EH (cell line): ENCODE results near the gene CTAGE8.
"Not testable (repeated sequence)": the region's sequence is repeated elsewhere in the genome, so short reads cannot be mapped to it uniquely, and the experiment has no call there.

Experiments used
- DNase-seq: peaks from one replicate; pipeline ENCODE4 v3.0.0-alpha.2; 2015; ENCODE audit warnings: low read depth

CTAGE8 gene, protein sequence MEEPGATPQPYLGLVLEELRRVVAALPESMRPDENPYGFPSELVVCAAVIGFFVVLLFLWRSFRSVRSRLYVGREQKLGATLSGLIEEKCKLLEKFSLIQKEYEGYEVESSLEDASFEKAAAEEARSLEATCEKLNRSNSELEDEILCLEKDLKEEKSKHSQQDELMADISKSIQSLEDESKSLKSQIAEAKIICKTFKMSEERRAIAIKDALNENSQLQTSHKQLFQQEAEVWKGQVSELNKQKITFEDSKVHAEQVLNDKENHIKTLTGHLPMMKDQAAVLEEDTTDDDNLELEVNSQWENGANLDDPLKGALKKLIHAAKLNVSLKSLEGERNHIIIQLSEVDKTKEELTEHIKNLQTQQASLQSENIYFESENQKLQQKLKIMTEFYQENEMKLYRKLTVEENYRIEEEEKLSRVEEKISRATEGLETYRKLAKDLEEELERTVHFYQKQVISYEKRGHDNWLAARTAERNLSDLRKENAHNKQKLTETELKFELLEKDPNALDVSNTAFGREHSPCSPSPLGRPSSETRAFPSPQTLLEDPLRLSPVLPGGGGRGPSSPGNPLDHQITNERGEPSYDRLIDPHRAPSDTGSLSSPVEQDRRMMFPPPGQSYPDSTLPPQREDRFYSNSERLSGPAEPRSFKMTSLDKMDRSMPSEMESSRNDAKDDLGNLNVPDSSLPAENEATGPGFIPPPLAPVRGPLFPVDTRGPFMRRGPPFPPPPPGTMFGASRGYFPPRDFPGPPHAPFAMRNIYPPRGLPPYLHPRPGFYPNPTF

DNA sequence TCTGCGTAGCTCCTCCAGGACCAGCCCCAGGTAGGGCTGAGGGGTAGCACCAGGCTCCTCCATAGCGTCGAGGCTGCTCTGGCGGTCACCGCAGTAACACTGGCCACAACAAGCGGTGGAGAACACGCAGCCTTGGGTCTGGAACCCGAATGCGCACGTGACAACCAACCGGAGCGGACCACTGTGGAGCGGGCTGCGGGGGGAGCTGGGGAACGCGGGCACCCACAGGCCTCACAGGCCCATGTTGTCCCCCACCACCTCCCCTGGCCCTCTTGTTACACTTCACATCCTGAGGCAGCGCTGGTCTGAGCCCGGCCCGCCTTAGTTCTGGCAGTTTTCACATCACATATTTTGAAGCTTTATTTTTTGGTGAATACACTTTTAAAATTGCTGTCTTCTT lies at the start of gene CTAGE8:
Gene CTAGE8 (minus strand): TSS at position 101 of the 400 bp plus-strand sequence. CDS start 38 bp downstream, at position 63.
- not testable (repeated sequence) for DNase-seq

DNA sequence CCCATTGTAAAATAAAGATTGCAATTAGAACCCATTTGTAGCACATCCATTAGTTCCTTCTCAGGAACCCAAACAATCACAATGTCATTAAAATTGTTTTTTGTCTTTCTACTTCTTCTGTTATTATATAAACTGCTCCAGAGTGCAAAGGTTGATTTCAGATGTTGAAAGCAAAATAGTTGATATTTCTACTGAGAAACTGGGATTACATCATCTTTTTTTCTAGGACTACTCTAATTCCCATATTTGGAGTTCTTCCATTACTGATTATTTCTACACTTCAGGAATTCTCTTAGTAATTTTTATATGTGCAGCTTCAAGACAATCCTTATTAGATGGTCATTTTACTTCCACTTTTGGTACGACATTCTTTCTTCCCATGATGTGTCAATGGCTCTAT lies 48.4 kb upstream of the CTAGE8 start:
- DNase-seq: not testable (repeated sequence)

DNA sequence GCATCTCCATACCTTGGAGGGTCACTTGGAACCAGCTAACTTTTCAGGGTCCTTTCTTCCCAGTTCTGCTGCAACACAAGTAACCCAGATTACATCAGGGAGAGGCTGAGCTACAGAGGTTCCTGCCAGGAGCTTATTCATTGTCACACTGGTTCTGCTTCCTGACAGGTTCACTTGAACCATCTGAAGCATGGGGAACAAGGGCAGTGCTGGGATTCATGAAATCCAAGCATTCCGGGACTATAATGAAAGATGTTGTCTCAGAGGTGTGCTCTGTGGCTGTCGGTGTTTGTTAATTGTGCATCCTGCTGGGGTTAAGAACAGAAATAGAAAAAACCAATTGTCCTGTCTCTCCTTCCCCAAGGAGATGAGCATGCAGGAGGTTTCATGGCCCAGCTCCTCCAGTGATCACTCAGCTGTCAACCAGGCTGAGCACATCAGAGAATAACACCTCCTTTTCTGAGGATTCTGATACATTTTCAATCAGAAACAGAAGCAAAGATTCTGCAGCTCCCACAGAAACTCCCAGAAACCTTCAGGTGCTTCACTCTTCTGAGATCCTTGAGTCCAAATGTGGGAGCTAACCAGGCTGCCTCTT lies 42.9 kb upstream of the CTAGE8 start, which contains the start of gene OR2A1:
Gene OR2A1 (plus strand): TSS at position 548 of the 598 bp plus-strand sequence. CDS start 5,706 bp downstream, outside the sequence.
- not testable (repeated sequence) for DNase-seq

DNA sequence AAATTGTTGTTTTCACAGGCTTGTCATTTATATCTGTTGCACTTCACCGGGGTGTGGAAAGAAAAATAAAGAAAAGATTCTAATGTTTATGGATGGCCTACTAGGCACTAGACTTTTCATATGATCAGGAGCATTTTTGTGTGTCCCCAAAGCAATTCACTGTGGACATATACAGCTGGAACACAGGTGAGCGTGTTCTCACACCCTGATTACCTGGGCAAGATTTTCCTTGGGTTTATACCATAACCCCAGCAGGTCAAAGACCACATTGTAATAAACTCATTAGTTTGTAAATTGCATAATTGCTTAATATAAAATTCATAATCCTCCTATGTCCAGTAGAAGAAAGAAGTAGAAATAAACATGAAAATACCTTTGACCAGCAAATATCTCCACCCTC lies 42.1 kb upstream of the CTAGE8 start:
- DNase-seq: not testable (repeated sequence)

DNA sequence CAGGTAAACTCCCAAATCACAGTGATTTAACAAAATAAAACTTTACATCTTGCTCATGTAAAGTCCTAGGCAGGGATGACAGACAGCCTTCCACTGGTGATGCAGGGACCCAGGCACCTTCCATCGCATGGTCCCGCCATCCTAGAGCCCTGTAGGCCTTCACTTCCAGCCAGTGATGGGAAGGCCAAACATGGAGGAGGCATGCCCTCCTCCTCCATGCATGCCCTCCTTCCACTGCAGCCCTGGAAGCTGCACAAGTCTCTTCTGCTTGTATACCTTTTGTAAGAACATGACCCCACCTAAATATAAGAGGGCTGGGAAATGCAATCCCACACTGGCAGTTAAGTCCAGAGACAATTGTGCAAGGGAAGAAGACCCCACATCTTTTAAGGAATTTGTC lies 40.6 kb upstream of the CTAGE8 start:
- not testable (repeated sequence) for DNase-seq

DNA sequence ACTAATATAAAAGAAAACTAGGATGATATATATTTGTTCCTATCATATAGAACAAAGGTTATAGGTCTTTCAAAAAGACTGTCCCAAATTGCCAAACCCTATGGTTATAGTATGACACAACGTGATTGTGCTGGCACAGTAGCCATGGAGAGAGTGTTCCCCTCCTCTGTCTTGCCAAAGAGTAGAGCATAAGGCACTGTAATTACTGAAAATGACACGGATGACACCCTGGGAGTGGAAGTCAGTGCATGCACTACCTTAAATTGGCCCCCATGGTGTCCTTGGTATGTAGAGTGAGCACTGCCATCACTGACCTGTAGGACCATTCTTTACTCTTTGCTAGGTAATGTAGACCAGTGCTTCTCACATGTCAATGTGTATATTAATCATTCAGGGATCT lies 36.1 kb upstream of the CTAGE8 start:
- DNase-seq: not testable (repeated sequence)

DNA sequence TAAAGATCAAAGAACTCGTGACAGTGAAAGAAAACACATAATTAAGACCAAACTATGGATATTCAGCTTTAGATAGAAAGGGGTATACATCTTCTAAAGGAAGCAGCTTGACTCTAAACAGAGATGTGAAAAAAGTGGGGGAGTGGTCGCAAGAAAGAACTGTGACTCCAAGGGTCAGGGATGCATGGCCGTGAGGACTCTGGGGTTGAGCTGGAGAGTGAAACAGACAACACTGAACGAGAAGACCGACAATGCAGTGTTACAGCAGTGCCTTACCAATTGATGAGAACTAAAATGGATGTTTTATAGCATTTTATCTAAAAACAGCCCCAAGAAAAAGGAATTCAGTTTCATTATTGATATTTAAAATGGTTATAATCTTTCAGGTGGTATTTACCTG lies 34.5 kb upstream of the CTAGE8 start:
- not testable (repeated sequence) for DNase-seq

DNA sequence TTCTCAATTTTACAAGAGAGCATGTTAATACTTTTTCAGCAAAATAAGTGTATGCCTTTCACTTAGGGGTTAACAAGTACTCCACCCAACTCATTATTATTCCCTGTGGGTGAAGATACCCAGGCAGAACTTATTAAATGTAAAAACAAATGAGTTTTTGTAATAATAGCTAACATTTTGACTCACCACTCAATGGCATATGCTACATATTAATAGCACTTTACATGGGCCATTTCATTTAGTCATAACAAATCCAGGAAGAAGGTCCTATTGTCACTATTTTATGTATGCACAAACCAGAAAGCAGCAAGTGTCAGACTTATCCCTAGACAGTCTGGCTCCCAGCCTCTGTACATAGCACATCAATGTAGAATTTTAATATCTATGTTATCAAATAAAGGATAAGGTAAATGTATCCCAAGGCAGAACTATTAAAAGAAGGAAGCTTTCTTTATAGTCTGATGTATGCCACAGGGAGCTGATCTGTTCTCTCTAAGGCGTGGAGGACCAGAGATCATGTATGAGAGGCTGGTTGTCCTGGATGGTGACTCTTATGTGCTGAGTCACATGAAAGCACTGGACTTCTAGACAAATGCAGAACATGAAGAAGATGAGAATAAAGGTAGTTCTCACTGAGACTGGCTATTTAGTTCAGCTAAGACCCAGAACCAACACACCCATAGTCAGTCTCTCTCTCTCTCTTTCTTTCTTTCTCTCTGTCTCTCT lies 33.7 kb upstream of the CTAGE8 start:
- not testable (repeated sequence) for DNase-seq

DNA sequence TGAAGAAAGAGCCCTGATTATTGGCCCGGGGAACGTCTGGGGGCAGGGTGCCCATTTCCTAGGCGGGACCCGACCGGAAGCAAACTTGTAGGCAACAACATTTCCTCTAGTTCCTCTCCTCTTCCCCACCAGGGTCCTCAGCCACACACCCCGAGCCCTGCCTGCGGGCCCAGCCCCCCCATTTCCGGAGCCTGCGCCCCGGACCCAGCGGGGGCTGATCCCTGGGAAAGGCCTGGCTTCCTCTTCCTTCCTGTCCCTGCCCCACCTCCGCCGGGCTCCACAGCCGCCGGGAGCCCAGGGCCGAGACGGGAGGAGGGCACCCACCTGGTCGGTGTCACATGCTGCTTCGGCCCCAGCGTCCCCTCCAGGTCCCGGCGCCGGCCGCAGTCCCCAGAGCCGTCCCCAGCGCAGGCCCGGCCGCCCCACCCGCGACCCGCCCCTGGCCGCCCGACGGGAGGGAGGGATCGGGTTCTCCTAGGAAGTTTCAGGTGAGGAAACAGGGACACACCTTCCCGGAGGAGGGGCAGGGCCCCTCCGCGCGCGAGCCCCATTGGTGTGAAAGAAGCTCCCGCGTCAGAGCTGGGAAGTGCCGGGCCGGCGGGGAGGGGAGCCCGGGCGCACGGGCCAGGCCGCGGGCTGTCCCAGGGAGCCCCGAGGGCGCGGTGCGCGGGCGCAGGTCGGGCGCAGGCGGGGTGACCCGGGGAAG lies 24.9 kb upstream of the CTAGE8 start:
- not testable (repeated sequence) for DNase-seq

DNA sequence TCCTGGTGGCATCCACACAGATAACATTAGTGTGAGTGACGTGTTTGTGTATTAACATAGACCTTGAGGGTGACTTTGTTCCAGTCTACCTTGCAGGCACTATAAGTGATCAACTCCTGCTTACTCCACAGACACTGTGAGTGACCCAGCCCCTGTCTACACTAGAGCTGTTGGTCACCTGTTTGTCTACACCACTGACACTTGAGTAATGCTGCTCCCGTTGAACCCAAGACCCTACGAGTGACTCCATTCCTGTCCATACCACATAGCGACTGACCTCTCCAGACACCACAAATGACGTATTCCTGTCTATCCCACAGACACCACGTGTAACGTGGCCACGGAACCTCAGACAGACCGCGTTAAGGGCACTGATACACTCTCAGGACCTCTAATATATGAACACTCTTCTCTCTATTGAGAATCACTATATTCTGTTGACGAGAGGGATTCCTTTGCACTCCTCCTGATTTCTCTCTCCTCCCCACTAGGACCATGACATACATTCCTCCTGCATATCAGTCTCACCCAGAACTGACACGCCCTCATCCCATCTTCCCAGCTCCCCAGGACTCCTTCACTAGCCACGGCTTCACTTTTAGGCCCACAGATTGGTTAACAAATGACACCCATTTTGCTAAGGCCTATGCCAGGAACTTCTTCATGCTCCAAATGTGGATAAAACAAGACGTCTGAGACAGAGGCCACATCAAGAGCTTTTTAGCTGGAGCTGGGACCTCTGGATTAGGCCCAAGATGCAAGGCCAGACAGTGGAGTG lies 23.5 kb upstream of the CTAGE8 start:
- not testable (repeated sequence) for DNase-seq

DNA sequence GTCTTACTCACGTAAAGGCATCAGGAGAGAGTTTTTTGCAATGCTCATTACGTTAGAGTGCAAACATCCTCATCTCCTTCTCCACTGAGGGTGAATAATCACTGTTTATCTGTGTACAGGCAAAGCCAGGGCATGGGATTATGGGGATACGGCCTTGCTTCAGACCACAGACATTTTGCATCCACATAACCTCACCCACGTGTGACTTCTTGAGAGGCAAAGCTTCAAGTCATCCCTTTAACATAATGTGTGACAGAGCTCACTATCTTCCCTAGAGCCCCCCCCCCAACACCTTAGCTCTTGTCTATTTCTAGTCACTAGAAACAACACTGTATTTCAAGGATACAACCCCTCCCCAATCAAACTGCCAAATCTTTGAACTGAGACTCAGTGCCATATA lies 22.5 kb upstream of the CTAGE8 start:
- not testable (repeated sequence) for DNase-seq

DNA sequence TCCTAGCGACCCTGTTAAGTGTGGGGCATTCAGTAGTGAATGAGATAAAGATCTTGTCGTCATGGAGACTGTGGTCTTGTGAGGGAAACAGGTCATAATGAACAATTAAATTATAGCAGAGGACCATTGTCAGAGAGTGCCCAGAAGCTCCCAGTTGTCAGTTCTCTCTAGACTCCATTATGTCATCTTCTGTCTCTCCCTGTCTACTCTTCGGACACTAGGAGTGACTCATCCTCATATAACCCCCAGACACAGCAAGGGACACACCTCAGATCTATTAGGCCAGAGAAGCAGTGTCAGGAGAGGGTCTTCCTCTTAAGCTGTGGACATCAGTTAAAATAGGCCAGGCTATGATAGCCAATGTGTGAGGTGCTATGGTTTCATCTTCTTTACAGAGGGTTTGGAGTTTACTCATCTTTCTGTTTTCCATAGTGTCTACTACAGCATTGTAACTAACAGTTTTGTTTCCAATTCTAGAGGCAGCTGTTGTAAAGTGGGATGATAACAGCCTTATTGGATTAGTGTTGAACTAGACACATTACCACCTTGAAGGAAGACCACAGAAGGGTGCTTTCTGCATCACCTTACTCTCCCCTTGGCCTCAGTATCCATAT lies 18.2 kb upstream of the CTAGE8 start:
- not testable (repeated sequence) for DNase-seq

DNA sequence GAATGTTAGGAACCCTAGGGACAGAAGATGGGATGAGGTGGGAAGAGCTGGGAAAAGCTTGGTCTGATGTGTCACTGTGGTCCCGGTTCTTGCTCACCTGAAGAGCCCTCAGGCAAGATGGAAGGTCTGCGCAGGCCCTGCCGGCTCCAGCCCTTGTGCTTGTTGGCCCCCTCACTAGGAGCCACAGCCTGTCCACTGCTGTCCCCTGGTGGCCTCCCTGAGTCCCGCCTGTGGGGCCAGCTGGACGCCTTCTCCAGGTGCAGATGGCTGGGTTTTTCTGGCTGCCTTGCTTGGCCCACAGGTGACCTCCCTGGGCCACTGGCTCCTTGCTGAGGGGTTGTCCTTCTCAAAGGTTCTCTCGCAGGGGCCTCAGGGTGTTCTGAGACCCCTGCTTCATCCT lies 14.6 kb upstream of the CTAGE8 start:
- DNase-seq: not testable (repeated sequence)

DNA sequence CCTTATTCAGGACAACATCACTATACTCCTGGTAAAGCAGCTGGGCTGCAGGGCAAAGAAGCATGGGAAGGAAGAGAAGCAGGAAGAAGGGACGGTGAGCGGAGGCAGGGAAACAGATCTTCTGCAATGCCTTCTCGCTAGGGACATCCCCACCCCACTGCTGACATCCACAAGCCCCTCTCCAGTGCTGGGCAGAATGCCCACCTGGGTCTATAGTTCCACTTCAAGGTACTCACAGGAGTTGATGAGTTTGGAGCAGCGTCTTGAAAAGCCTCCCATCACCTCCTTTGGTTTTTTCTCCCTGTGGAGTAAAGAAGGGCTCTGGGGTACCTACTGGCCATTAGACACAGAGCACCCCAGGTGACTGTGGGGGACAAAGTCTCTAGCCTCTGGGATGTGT lies 13.4 kb upstream of the CTAGE8 start:
- not testable (repeated sequence) for DNase-seq

DNA sequence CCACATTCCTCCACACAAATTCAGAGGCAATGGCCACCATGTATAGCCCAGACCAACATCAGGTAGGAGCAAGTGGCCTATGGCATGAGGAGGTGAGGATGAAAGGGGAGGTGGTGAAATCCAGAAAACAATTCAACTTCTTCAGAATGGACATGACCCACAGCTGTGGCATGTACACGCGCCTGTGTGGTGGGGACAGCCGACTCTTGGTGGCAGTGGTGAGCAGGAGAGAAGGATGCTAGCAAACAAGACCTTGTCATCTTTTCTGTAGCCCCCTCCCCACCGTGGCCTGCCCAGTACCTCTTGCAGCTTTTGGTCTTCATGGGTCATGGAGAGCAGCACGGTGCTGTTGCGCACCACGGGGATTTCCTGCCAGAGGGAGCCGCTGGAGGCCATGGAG lies 12.9 kb upstream of the CTAGE8 start:
- DNase-seq: not testable (repeated sequence)

DNA sequence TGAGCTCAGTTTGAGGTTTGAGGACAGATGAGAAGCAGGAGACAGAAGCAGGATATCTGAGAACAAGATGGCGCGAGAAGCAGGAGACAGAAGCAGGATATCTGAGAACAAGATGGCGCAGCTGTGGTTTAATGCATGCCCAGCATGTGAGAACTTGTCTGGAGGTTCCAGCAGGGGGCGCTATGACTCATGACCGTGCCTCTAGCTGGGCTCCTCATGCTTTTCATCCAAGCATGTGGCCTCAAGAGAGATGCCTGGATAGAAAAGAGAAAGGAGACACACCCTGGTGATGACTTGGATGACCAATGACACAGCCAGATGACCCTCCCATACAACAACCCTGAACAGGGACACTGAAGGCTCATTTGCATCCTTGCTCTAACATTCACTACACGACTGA lies 10.9 kb upstream of the CTAGE8 start:
- DNase-seq: not testable (repeated sequence)

DNA sequence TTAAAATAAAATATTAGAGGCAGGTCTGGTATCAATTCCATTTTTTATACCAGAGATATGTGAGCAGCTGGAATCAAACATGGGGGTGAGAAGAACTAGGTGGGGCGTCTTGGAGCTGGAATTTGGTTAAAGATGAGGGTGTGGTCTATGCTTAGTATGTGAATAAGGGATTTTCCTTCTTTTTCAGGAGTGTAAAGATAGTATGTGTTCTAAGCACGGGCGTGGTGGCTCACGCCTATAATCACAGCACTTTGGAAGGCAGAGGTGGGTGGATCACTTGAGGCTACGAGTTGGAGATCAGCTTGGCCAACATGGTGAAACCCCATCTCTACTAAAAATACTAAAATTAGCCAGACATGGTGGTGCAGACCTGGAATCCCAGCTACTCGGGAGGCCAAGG lies 6.2 kb upstream of the CTAGE8 start:
- DNase-seq: not testable (repeated sequence)

DNA sequence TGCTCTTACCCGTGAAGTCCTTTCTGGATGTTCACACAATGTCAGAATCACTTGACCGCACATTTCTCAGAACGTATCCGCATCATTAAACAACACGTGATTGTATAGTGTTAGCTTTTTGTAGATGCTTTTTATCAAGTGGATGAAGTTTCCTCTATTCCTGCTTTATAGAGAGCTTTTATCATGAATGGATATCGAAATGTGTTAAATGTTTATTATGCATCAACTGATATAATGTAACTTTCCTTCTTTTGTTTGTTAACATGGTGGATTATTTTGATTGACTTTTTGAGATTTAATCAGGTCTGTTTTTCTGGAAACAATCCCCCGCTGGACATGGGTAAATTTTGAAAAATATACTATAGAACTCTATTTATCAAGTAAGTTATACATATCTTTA lies 4.4 kb downstream of the CTAGE8 start, which contains the start of gene OR2A7:
Gene OR2A7 (minus strand): TSS at position 101 of the 400 bp plus-strand sequence. CDS start 5,164 bp downstream, outside the sequence.
- not testable (repeated sequence) for DNase-seq

DNA sequence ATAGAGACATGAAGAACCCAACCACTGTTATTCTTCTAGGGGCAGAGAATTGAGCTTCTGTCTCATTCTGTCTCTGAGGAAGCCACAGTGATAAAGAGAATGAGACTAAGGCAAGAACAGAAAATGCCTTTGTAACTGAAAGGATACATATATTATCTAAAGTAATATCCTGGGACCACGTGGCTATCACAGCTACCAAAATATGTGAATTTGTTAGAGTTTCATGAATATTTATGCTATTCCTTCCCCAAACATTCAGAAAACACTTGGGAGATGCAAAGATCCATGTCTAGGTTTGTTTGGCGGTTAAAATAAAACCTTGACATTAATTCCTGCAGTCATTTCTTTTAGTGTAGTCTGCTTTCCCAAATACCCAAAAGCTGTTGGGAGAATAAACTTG lies 7.0 kb downstream of the CTAGE8 start:
- DNase-seq: not testable (repeated sequence)

DNA sequence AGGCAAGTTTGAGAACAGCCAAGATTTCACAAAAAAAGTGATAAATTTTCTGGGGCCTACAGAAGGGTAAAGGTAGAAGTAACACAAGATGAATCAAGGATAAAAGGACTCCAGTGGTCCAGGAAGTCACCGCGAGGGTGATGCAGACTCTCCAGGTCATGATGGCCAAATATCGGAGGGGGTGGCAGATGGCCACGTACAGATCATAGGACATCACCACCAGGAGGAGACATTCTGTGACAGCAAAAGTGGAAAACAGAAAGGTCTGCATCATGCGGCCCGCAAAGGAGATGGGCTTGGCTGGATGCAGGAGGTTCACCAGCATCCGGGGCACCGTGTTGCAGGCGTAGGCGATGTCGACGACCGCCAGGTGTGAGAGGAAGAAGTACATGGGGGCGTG lies 10.0 kb downstream of the CTAGE8 start:
- DNase-seq: not testable (repeated sequence)
